Measurements from ENCODE around the gene XRCC3. TPM values are rescaled to one million over a fixed set of nuclear protein-coding genes. Genes with fewer than 3 reads are reported as not detected.

XRCC3 gene
- total and polyA plus RNA-seq, 9 donors: 6.9 to 14.2 (median 10.6) TPM

DNA sequence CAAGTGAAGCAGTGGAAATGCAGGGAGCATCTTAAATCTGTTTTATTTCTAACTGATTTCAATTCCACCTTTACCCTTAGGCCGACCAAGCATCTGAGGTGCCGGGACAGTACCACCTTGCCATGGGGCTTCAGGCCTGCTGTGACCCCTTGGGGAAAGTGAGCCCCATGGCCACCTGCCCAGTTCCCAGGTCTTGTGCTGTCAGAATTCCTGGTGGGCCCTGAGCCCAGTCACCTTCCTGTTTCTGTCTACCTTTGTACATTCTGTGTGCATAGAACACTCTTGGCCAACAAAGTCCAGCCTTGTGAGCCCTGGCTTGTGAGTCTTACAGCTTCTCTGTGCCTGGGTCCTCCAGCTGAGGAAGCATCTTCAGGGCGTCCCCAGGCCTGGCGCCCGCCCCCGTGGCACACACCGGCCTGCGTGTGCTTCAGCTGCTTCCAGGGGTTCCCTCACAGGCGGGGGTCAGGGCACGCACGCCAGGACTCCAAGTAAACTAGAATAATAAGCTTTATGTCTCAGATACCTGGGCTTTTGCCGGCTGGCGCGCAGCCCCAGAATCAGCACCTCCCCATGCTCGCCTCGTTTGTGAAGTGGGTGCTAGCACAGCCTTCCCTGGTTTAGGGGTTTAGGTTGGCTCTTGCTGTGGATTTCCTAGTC is 10.6 kb upstream of the XRCC3 start:
- WGBS (ENCODE audit: insufficient coverage): 91% methylated on average over 14 of the region's 16 CpGs
- DNase-seq: no peak
- Histone ChIP-seq H3K4me1 (ENCODE audit: control insufficient read depth, insufficient read depth, low read length) (peaks cover 28% of the 10 kb centered on the region), H3K36me3 (ENCODE audit: control insufficient read depth, insufficient read depth, low read length) (peaks cover 48% of the 10 kb centered on the region), H3K27ac (ENCODE audit: low read length) (no peak overlapping the region), H3K9me3 (replicated peaks; ENCODE audit: control insufficient read depth, low read depth, low read length) (no peaks in the 10 kb centered on the region), H3K4me3 (ENCODE audit: low read length) (no peak overlapping the region), H3K27me3 (ENCODE audit: control insufficient read depth, insufficient read depth, low read length) (no peaks in the 10 kb centered on the region)

DNA sequence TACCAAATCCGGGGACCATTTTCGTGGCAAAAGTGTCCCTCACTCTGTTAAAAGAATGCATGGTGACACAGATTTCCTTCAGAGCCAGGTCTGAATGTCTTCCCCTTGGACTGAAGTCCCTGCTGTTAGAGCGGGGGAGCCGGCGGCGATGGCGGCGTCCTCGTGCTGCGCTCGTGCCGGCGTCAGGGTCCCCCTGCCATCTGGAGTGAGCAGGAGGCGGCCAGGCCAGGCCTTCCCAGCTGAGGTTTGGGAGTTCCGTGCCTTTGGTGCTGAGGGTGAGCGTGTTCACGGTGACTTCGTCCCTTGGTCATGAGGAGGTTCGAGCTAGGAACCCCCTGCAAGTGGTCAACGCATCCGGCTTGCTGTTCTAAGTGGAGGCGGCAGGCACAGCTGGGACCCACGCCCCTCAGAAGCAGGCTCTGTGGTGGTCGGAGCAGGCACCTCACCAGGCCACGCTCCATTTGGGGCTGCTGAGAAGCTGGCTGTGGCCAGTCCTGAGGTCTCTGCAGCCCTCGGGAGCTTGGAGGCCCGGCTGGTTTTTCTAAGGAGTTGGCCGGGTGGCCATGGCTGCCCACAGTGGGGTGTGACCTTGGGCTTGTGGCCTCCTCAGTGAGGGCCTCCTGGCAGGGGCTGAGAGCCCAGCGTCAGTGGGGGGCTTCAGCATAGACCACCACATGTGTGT is 9.9 kb upstream of the XRCC3 start:
- WGBS (ENCODE audit: insufficient coverage): 87% methylated on average over 20 of the region's 29 CpGs
- H3K4me1 ChIP-seq (ENCODE audit: control insufficient read depth, insufficient read depth, low read length): peaks cover 29% of the 10 kb centered on the region
- H3K36me3 ChIP-seq (ENCODE audit: control insufficient read depth, insufficient read depth, low read length): peaks cover 44% of the 10 kb centered on the region
- H3K27me3 ChIP-seq (ENCODE audit: control insufficient read depth, insufficient read depth, low read length): no peaks in the 10 kb centered on the region
- no peaks in the 10 kb centered on the region for H3K9me3 ChIP-seq (replicated peaks; ENCODE audit: control insufficient read depth, low read depth, low read length)
- H3K27ac ChIP-seq (ENCODE audit: low read length): no peak overlapping the region
- DNase-seq: no peak
- H3K4me3 ChIP-seq (ENCODE audit: low read length): no peak overlapping the region

DNA sequence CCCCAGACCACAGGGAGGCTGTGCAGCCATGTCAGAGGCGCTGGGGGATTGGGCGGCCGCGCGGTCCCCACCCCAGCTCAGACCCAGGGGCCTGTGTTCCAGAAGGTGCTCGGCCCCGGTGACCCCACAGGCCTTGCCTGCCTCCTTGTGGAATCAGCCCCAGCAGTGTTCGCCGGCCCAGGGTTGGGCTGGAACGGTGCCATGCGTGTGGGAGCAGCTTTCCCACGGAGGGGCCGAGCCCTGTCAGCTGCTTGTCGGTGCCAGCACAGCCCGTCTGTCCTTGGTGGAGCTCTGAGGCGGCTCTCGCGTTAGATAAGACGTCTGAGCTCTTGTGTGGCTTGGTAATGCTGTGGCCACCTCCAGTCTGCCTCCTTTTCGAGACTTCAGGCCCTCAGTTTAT is 8.9 kb upstream of the XRCC3 start:
- 56% methylated on average over 18 of the region's 20 CpGs for WGBS (ENCODE audit: insufficient coverage)
- Histone ChIP-seq H3K36me3 (ENCODE audit: control insufficient read depth, insufficient read depth, low read length) (peaks cover 42% of the 10 kb centered on the region), H3K27me3 (ENCODE audit: control insufficient read depth, insufficient read depth, low read length) (no peaks in the 10 kb centered on the region), H3K27ac (ENCODE audit: low read length) (peak overlapping the region; percentile 84), H3K4me3 (ENCODE audit: low read length) (no peak overlapping the region), H3K4me1 (ENCODE audit: control insufficient read depth, insufficient read depth, low read length) (peaks cover 39% of the 10 kb centered on the region), H3K9me3 (replicated peaks; ENCODE audit: control insufficient read depth, low read depth, low read length) (no peaks in the 10 kb centered on the region)
- peak; percentile 64 for DNase-seq

DNA sequence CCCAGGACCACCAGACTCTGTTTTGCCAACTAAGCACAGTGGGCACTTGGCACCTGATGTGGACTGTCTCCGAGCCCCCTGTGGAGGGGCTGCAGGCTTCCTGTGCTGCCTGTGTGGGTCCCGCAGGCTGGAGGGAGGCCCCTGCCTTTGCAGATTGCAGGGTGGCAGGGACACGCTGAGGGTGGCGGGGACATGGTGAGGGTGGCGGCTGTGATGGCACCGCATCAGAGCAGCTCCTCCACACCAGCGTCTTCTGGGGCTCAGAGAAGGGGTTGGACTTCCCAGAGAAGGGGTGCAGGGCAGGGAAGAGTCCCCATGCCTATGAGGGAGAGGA is 8.5 kb upstream of the XRCC3 start:
- 89% methylated on average over 5 of the region's 7 CpGs for WGBS (ENCODE audit: insufficient coverage)
- Histone ChIP-seq H3K27ac (ENCODE audit: low read length) (peak overlapping the region; percentile 84), H3K36me3 (ENCODE audit: control insufficient read depth, insufficient read depth, low read length) (peaks cover 38% of the 10 kb centered on the region), H3K4me3 (ENCODE audit: low read length) (no peak overlapping the region), H3K4me1 (ENCODE audit: control insufficient read depth, insufficient read depth, low read length) (peaks cover 41% of the 10 kb centered on the region), H3K9me3 (replicated peaks; ENCODE audit: control insufficient read depth, low read depth, low read length) (no peaks in the 10 kb centered on the region), H3K27me3 (ENCODE audit: control insufficient read depth, insufficient read depth, low read length) (no peaks in the 10 kb centered on the region)
- no peak for DNase-seq

DNA sequence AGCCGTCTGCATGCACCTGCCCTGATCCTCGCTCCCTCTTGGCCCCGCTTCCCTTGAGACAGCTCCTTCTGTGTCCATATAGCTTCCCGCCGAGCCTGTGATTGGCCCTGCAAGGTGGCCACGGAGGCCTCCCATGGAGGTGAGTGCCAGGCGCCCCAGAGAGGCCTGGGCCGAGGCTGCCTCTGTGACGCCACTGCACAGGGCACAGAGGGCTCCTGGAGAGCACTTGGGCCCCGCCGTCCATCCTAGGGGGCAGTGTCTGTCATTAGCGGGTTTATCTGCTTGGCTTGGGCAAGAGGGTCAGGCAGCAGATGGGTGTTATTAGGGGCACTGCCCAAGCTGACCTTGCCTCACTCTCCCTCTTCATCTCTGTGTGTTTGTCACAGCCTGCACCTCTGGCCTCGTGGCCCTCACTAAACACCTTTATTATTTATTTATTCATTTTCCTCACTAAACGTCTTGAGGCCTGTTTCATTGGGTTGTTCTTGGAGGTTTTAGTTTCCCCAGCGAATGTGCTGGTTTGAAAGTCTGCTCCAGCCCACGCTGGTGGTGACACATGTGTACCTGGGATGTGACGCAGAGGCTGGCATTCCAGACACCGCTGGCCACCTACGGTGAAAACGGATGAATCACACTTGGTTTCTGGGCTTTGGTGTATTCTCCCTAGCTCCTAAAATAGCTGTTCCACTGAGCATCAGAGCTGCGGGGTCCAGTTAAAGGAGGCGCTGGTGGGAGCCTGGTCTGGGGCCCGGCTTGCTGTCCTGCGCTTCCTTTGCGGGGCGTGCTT is 6.3 kb upstream of the XRCC3 start:
- DNase-seq: no peak
- Histone ChIP-seq H3K4me1 (ENCODE audit: control insufficient read depth, insufficient read depth, low read length) (peaks cover 63% of the 10 kb centered on the region), H3K27me3 (ENCODE audit: control insufficient read depth, insufficient read depth, low read length) (no peaks in the 10 kb centered on the region), H3K36me3 (ENCODE audit: control insufficient read depth, insufficient read depth, low read length) (peaks cover 29% of the 10 kb centered on the region), H3K9me3 (replicated peaks; ENCODE audit: control insufficient read depth, low read depth, low read length) (no peaks in the 10 kb centered on the region), H3K27ac (ENCODE audit: low read length) (no peak overlapping the region), H3K4me3 (ENCODE audit: low read length) (no peak overlapping the region)
- 88% methylated on average over 17 of the region's 26 CpGs for WGBS (ENCODE audit: insufficient coverage)

DNA sequence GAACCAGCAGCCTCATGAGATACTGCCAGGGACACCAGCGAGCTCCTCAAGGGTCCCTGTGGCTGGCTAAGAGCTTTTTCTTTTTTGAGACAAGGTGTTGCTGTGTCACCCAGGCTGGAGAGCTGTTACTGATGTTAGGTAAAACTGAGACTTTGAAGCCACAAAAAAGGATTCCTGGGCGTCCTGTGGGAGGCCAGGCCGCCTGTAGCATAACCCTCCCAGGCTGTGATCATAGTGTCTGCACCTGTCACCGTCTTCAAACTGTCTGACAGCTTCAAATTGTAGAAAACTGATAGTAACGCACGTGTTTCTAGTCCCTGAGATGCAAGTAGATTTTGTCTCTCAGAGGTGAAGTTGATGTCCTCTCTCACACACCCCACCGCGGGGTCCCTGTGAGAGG is 4.5 kb upstream of the XRCC3 start:
- Histone ChIP-seq H3K36me3 (ENCODE audit: control insufficient read depth, insufficient read depth, low read length) (peaks cover 16% of the 10 kb centered on the region), H3K4me1 (ENCODE audit: control insufficient read depth, insufficient read depth, low read length) (peaks cover 60% of the 10 kb centered on the region), H3K27me3 (ENCODE audit: control insufficient read depth, insufficient read depth, low read length) (no peaks in the 10 kb centered on the region), H3K27ac (ENCODE audit: low read length) (no peak overlapping the region), H3K9me3 (replicated peaks; ENCODE audit: control insufficient read depth, low read depth, low read length) (no peaks in the 10 kb centered on the region), H3K4me3 (ENCODE audit: low read length) (no peak overlapping the region)
- DNase-seq: no peak
- WGBS (ENCODE audit: insufficient coverage): 79% methylated on average over 5 of the region's 8 CpGs

DNA sequence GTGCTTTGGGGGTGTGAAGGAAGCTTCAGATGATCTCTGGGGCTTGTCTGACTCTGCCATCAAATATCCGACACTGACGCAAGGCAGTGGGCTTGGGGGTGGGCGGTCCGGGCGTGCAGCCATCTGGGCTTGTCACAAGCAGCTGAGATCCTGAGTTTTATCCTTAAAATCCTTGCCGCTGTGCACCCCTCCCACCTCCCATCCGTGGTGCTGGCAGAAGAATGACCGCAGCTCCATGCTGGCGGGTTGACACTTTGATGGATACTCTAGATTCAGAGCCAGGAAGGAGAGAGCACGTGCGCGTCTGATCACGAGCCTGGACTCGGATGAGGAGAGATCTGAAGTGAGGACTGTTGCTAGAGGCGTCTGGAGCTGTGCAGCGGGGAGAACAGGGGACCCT is 3.3 kb upstream of the XRCC3 start:
- H3K4me1 ChIP-seq (ENCODE audit: control insufficient read depth, insufficient read depth, low read length): peaks cover 56% of the 10 kb centered on the region
- 34% methylated on average over 9 of the region's 16 CpGs for WGBS (ENCODE audit: insufficient coverage)
- no peak overlapping the region for H3K27ac ChIP-seq (ENCODE audit: low read length)
- no peaks in the 10 kb centered on the region for H3K9me3 ChIP-seq (replicated peaks; ENCODE audit: control insufficient read depth, low read depth, low read length)
- H3K27me3 ChIP-seq (ENCODE audit: control insufficient read depth, insufficient read depth, low read length): no peaks in the 10 kb centered on the region
- H3K36me3 ChIP-seq (ENCODE audit: control insufficient read depth, insufficient read depth, low read length): peaks cover 16% of the 10 kb centered on the region
- peak; percentile 56 for DNase-seq
- no peak overlapping the region for H3K4me3 ChIP-seq (ENCODE audit: low read length)

DNA sequence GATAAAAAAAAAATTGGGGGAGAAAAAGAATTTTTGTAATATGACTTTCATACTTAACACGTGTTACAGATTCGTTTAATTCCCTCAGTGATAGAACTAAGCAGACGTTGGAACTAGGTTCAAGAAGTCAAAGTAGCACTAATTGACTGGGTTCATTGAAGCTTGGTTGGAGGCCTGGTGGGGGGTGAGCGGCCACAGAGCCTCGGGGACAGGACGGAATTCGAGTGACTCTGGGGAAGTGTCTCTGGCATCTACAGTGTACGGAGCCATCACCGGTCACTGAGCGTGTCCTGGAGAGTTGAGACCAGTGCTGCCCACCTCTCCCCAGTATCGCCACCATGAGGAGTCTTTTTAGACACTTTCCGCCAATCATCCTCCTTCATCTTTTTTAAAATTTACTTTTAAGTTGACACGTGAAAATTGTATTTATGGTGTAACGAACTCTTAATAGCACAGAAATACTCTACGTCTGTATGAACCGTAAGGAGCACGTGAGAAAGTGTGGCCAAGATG is 1.7 kb upstream of the XRCC3 start:
- no peak for DNase-seq
- WGBS (ENCODE audit: insufficient coverage): 62% methylated on average over 6 of the region's 17 CpGs
- peaks cover 63% of the 10 kb centered on the region for H3K4me1 ChIP-seq (ENCODE audit: control insufficient read depth, insufficient read depth, low read length)
- H3K27ac ChIP-seq (ENCODE audit: low read length): no peak overlapping the region
- no peaks in the 10 kb centered on the region for H3K27me3 ChIP-seq (ENCODE audit: control insufficient read depth, insufficient read depth, low read length)
- H3K9me3 ChIP-seq (replicated peaks; ENCODE audit: control insufficient read depth, low read depth, low read length): no peaks in the 10 kb centered on the region
- peak overlapping the region; percentile 65 for H3K4me3 ChIP-seq (ENCODE audit: low read length)
- peaks cover 16% of the 10 kb centered on the region for H3K36me3 ChIP-seq (ENCODE audit: control insufficient read depth, insufficient read depth, low read length)

DNA sequence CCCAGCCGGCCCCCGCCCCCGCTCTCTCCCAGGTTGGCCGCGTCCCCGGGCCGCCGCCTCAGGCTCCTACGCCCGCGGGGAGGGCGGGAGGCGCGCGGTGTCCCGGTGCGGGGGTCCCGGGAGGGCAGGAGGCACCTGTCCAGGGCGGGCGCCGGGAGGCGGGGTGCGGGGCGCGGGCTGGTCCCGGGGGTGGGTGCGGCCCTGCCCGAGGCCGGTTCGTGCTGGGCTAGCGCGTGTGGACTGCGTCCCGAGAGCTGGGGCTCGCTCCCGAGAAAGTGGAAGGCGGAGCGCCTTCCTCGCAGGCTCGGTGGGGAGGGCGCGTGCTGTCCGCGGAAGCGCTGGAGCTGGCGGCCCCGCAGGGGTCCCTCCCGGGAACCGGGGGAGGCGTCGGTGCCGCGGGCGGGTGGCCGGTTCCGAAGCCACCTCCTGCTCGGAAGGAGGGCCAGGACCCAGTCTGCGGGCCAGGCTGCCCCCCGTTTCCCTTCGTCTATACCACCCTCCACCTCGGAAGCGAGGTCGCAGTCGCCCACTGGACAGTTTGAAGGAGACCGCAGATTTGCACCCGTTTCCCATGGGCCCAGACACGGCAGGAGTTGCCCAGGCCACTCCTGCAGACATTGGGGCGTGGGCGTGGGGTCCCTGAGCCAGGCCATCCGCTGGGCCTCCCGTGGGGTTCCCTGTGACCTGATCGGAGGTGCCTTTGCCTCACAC is 995 bp upstream of the XRCC3 start:
- Histone ChIP-seq H3K9me3 (replicated peaks; ENCODE audit: control insufficient read depth, low read depth, low read length) (no peaks in the 10 kb centered on the region), H3K36me3 (ENCODE audit: control insufficient read depth, insufficient read depth, low read length) (peaks cover 15% of the 10 kb centered on the region), H3K27ac (ENCODE audit: low read length) (no peak overlapping the region), H3K4me1 (ENCODE audit: control insufficient read depth, insufficient read depth, low read length) (peaks cover 70% of the 10 kb centered on the region), H3K27me3 (ENCODE audit: control insufficient read depth, insufficient read depth, low read length) (no peaks in the 10 kb centered on the region), H3K4me3 (ENCODE audit: low read length) (peak overlapping the region; percentile 65)
- no peak for DNase-seq
- WGBS (ENCODE audit: insufficient coverage): under 1% methylated on average over 64 of the region's 72 CpGs

Measured in muscle of leg (tissue), 11 donors.